IMR-90 (cell line): ENCODE data around the gene ADCK1. TPM values are rescaled to one million over a fixed set of nuclear protein-coding genes. Genes with fewer than 3 reads are reported as not detected.

Source experiments
- ATAC-seq: fragments of 200-7000 bp; cut with Tn5 transposase; 2 replicates; pipeline ENCODE4 v1.9.1; 2020; ENCODE audit warnings: low read depth, mild to moderate bottlenecking, moderate library complexity
- BruUV-seq: library from RNA; stranded (reverse); fragments of 400-500 nt; replicated peaks from 2 replicates; lab custom pipeline; 2021; lab: Mats Ljungman, UMichigan
- CTCF ChIA-PET: fragments of 300-600 bp; formaldehyde crosslinking; extraction: SDS; loops from one replicate; lab custom pipeline; 2021; ENCODE audit warnings: antibody characterized with exemption; lab: Yijun Ruan, JAX
- POLR2A ChIA-PET: fragments of 300-600 bp; sonication (Branson Sonifier 250); formaldehyde crosslinking; loops from one replicate; lab custom pipeline; 2022; ENCODE audit warnings: antibody characterized with exemption; ENCODE audit not compliant: unreplicated experiment; lab: Charles Lee
- DNase-seq: peaks from one replicate; pipeline ENCODE4 v3.0.0; 2013
- H2AFZ ChIP-seq: replicated peaks from 2 replicates; pipeline ENCODE3; 2013; ENCODE audit warnings: low read length, mild to moderate bottlenecking; ENCODE audit not compliant: poor library complexity
- H2AK5ac ChIP-seq: 2 replicates; pipeline ENCODE4 v1.6.1; 2013; ENCODE audit warnings: low read depth, low read length, inconsistent platforms
- H2AK9ac ChIP-seq: replicated peaks from 2 replicates; pipeline ENCODE3; 2013; ENCODE audit warnings: mild to moderate bottlenecking, low read depth, low read length, moderate library complexity; ENCODE audit not compliant: poor library complexity
- H2BK120ac ChIP-seq: 2 replicates; pipeline ENCODE4 v1.6.1; 2013; ENCODE audit warnings: low read depth, low read length, inconsistent platforms
- H2BK15ac ChIP-seq: 3 replicates; pipeline ENCODE4 v1.6.1; 2013; ENCODE audit warnings: low read depth, low read length, inconsistent platforms
- H2BK20ac ChIP-seq: 2 replicates; pipeline ENCODE4 v1.6.1; 2013; ENCODE audit warnings: low read depth, mild to moderate bottlenecking, inconsistent platforms, low read length, moderate library complexity
- H2BK5ac ChIP-seq: 2 replicates; pipeline ENCODE4 v1.6.1; 2013; ENCODE audit warnings: mild to moderate bottlenecking, low read depth, low read length, inconsistent platforms; ENCODE audit not compliant: poor library complexity, severe bottlenecking
- H3K14ac ChIP-seq: replicated peaks from 2 replicates; pipeline ENCODE4 v1.6.1; 2013; ENCODE audit warnings: low read depth, low read length, inconsistent platforms
- H3K18ac ChIP-seq: 2 replicates; pipeline ENCODE4 v1.6.1; 2013; ENCODE audit warnings: low read depth, low read length, control low read depth
- H3K23ac ChIP-seq: 2 replicates; pipeline ENCODE4 v1.6.1; 2013; ENCODE audit warnings: low read depth, low read length, inconsistent platforms
- H3K27ac ChIP-seq: 2 replicates; pipeline ENCODE4 v1.5.1; 2013; ENCODE audit warnings: mild to moderate bottlenecking, control low read depth, low read length; ENCODE audit not compliant: insufficient read depth
- H3K27me3 ChIP-seq: 2 replicates; pipeline ENCODE4 v1.6.1; 2013; ENCODE audit warnings: low read length; ENCODE audit not compliant: control insufficient read depth, insufficient read depth
- H3K36me3 ChIP-seq: 2 replicates; pipeline ENCODE4 v1.6.1; 2013; ENCODE audit warnings: low read length, mixed read lengths; ENCODE audit not compliant: control insufficient read depth, insufficient read depth
- H3K4ac ChIP-seq: 2 replicates; pipeline ENCODE4 v1.6.1; 2013; ENCODE audit warnings: low read depth, low read length, inconsistent platforms
- H3K4me1 ChIP-seq: 2 replicates; pipeline ENCODE4 v1.6.1; 2013; ENCODE audit warnings: low read length, mixed read lengths; ENCODE audit not compliant: control insufficient read depth, insufficient read depth
- H3K4me2 ChIP-seq: 2 replicates; pipeline ENCODE4 v1.6.1; 2013; ENCODE audit warnings: low read depth, mild to moderate bottlenecking, control low read depth, low read length, moderate library complexity
- H3K4me3 ChIP-seq: 2 replicates; pipeline ENCODE4 v1.5.1; 2013; ENCODE audit warnings: low read depth, mild to moderate bottlenecking, control low read depth, low read length, moderate library complexity; ENCODE audit not compliant: insufficient read depth
- H3K56ac ChIP-seq: 2 replicates; pipeline ENCODE4 v1.6.1; 2013; ENCODE audit warnings: low read length, inconsistent platforms; ENCODE audit not compliant: insufficient read depth; ENCODE audit errors: extremely low read depth
- H3K79me1 ChIP-seq, 2 experiments: 2 replicates each; pipeline ENCODE4 v1.6.1; 2013; ENCODE audit warnings: low read length in 2 of 2, inconsistent platforms in 1 of 2, low read depth in 1 of 2
- H3K9ac ChIP-seq: 2 replicates; pipeline ENCODE4 v1.6.1; 2013; ENCODE audit warnings: low read depth, low read length, control low read depth
- H3K9me1 ChIP-seq: 2 replicates; pipeline ENCODE4 v1.6.1; 2013; ENCODE audit warnings: low read length, inconsistent platforms; ENCODE audit not compliant: insufficient read depth
- H3K9me3 ChIP-seq: 2 replicates; pipeline ENCODE4 v1.6.1; 2013; ENCODE audit warnings: low read length; ENCODE audit not compliant: control insufficient read depth, insufficient read depth
- H4K20me1 ChIP-seq: 2 replicates; pipeline ENCODE4 v1.6.1; 2013; ENCODE audit warnings: low read length, inconsistent platforms; ENCODE audit not compliant: insufficient read depth
- H4K5ac ChIP-seq: 2 replicates; pipeline ENCODE4 v1.6.1; 2013; ENCODE audit warnings: mild to moderate bottlenecking, low read depth, low read length, control low read depth
- H4K8ac ChIP-seq, 2 experiments: 2 replicates each; pipeline ENCODE4 v1.6.1; 2013; ENCODE audit warnings: low read depth in 2 of 2, low read length in 2 of 2, control low read depth in 1 of 2, inconsistent platforms in 1 of 2
- H4K91ac ChIP-seq: 2 replicates; pipeline ENCODE4 v1.6.1; 2013; ENCODE audit warnings: low read depth, low read length, inconsistent platforms; ENCODE audit not compliant: insufficient read depth
- BHLHE40 ChIP-seq: fragments of 150-350 bp; IDR thresholded peaks from 2 replicates; pipeline ENCODE4 v1.6.1; 2016; ENCODE audit warnings: mild to moderate bottlenecking, low read depth, low read length
- CEBPB ChIP-seq: IDR thresholded peaks from 2 replicates; pipeline ENCODE4 v1.6.1; 2012; ENCODE audit warnings: low read depth, low read length, improper control_type of control experiment
- CHD1 ChIP-seq: IDR thresholded peaks from 2 replicates; pipeline ENCODE4 v1.6.1; 2012; ENCODE audit warnings: low read depth, low read length, improper control_type of control experiment
- CTCF ChIP-seq: conservative IDR thresholded peaks from 2 replicates; pipeline ENCODE4 v1.5.1; 2012; ENCODE audit warnings: mild to moderate bottlenecking, low read depth, low read length, improper control_type of control experiment
- ELK1 ChIP-seq: fragments of 150-350 bp; IDR thresholded peaks from 2 replicates; pipeline ENCODE4 v1.6.1; 2016; ENCODE audit warnings: low read depth, mild to moderate bottlenecking, low read length, moderate library complexity, borderline replicate concordance
- FOS ChIP-seq: fragments of 150-350 bp; IDR thresholded peaks from 2 replicates; pipeline ENCODE4 v1.6.1; 2016; ENCODE audit warnings: low read depth, low read length
- MAFK ChIP-seq: IDR thresholded peaks from 2 replicates; pipeline ENCODE4 v1.6.1; 2012; ENCODE audit warnings: low read depth, low read length, improper control_type of control experiment
- MAZ ChIP-seq: IDR thresholded peaks from 2 replicates; pipeline ENCODE4 v1.6.1; 2012; ENCODE audit warnings: low read depth, mild to moderate bottlenecking, low read length, improper control_type of control experiment, moderate library complexity, borderline replicate concordance
- MXI1 ChIP-seq: IDR thresholded peaks from 2 replicates; pipeline ENCODE4 v1.6.1; 2012; ENCODE audit warnings: low read depth, mild to moderate bottlenecking, low read length, moderate library complexity, borderline replicate concordance
- NFE2L2 ChIP-seq: fragments of 150-350 bp; IDR thresholded peaks from 2 replicates; pipeline ENCODE4 v1.6.1; 2016; ENCODE audit warnings: low read depth, mild to moderate bottlenecking, low read length
- POLR2A ChIP-seq: IDR thresholded peaks from 2 replicates; pipeline ENCODE4 v1.6.1; 2012; ENCODE audit warnings: mild to moderate bottlenecking, low read depth, low read length
- RAD21 ChIP-seq: IDR thresholded peaks from 2 replicates; pipeline ENCODE4 v1.6.1; 2012; ENCODE audit warnings: low read length, improper control_type of control experiment
- RCOR1 ChIP-seq: IDR thresholded peaks from 2 replicates; pipeline ENCODE4 v1.6.1; 2012; ENCODE audit warnings: mild to moderate bottlenecking, low read length, improper control_type of control experiment; ENCODE audit not compliant: insufficient replicate concordance
- RFX5 ChIP-seq: IDR thresholded peaks from 2 replicates; pipeline ENCODE4 v1.8.0; 2012; ENCODE audit warnings: low read depth, mild to moderate bottlenecking, low read length, moderate library complexity
- SMC3 ChIP-seq: fragments of 150-350 bp; IDR thresholded peaks from 2 replicates; pipeline ENCODE4 v1.6.1; 2016; ENCODE audit warnings: low read depth, mild to moderate bottlenecking, antibody characterized with exemption, low read length, moderate library complexity
- USF2 ChIP-seq: fragments of 150-350 bp; IDR thresholded peaks from 2 replicates; pipeline ENCODE4 v1.6.1; 2017; ENCODE audit warnings: mild to moderate bottlenecking, antibody characterized with exemption, low read length, low read depth
- WGBS, 2 experiments: methylation state at CpG; one replicate each; pipeline versions ENCODE4 v1.1.5 to v1.1.7; 2013; ENCODE audit warnings: missing lambda C conversion rate in 2 of 2; ENCODE audit not compliant: insufficient read length in 1 of 2; ENCODE audit errors: extremely low coverage in 2 of 2; 5-methylcytosine and 5-hydroxymethylcytosine counted together
- dilution Hi-C: fragments of 300-500 bp; cut with HindIII; formaldehyde crosslinking; loops from one replicate; pipeline ENCODE4 v1.14.3; 2018; ENCODE audit warnings: low sequenced_read_pairs; ENCODE audit not compliant: unreplicated experiment
- in situ Hi-C: fragments of 300-500 bp; cut with MboI; formaldehyde crosslinking; loops from 3 replicates; pipeline ENCODE4 v1.14.3; 2019; ENCODE audit warnings: low sequenced_read_pairs, inconsistent platforms, mixed read lengths
- intact Hi-C: fragments of 100-400 bp; cut with micrococcal nuclease; formaldehyde crosslinking; loops from 2 replicates; pipeline ENCODE4 v1.10.0; 2022
- polyA plus RNA-seq, 3 experiments: library from polyadenylated mRNA; depleted of rRNA; stranded (reverse); fragments of >200 nt; gene quantifications; 2 replicates each; pipeline ENCODE4 v1.2.3, GENCODE V29; 2012; ENCODE audit warnings: low replicate concordance in 1 of 3
- total RNA-seq: library from RNA; depleted of rRNA; stranded (reverse); fragments of >200 nt; gene quantifications from 2 replicates; pipeline ENCODE4 v1.2.3, GENCODE V29; 2012

The ADCK1 gene
- total and polyA plus RNA-seq, 2 of the 4 experiments (the other 2 are of a cell fraction) = 1.6 to 4.6 TPM

GRCh38 chr14:77763316-77763715 is 36.6 kb upstream of the ADCK1 start:
- H2BK15ac ChIP-seq = no peak overlapping the region
- no peak overlapping the region for H3K23ac ChIP-seq
- H3K4me1 ChIP-seq = peaks cover 2% of the 10 kb centered on the region; the same call in 1 of the 2 replicates
- dilution Hi-C loops (no loop called here), in situ Hi-C loops (no loop called here), intact Hi-C loops (loop anchor here (5.0 kb wide), 1 partner anchor 804 kb away; no protein-coding TSS in a partner anchor)
- no peak overlapping the region for H2AFZ ChIP-seq
- no peak overlapping the region for H3K18ac ChIP-seq
- H2BK120ac ChIP-seq = no peak overlapping the region
- ChIA-PET CTCF (no interaction called here), POLR2A (no interaction called here)
- H3K9me3 ChIP-seq = no peaks in the 10 kb centered on the region
- no peaks in the 10 kb centered on the region for H3K27me3 ChIP-seq
- BruUV-seq = no TSS peak
- peaks cover 7% of the 10 kb centered on the region; the same call in 1 of the 2 replicates for H3K9me1 ChIP-seq
- H3K14ac ChIP-seq = no peak overlapping the region
- no peak overlapping the region for H2BK5ac ChIP-seq
- no peak overlapping the region for H3K4me3 ChIP-seq
- H3K4ac ChIP-seq = no peak overlapping the region
- peaks cover 1% of the 10 kb centered on the region; the same call in 1 of the 2 replicates for H3K36me3 ChIP-seq
- no peak overlapping the region for H2BK20ac ChIP-seq
- H4K20me1 ChIP-seq = peaks cover 12% of the 10 kb centered on the region
- peaks cover 11 to 23% of the 10 kb centered on the region in 2 experiments for H3K79me1 ChIP-seq
- WGBS, 2 experiments = no CpG with 5 or more reads among the region's 1 CpG
- H4K91ac ChIP-seq = no peak overlapping the region
- H3K27ac ChIP-seq = no peak overlapping the region
- no peak overlapping the region for H4K5ac ChIP-seq
- DNase-seq = no peak
- no peak overlapping the region for H3K9ac ChIP-seq
- no peak overlapping the region for H2AK9ac ChIP-seq
- H3K56ac ChIP-seq = no peak overlapping the region
- H2AK5ac ChIP-seq = no peak overlapping the region
- no peak overlapping the region for H3K4me2 ChIP-seq
- ATAC-seq = no peak
- H4K8ac ChIP-seq = no peak overlapping the region
- TF ChIP-seq RAD21 (no peak), ELK1 (no peak), MXI1 (no peak), SMC3 (no peak), CTCF (no peak), FOS (no peak), USF2 (no peak), BHLHE40 (no peak), NFE2L2 (no peak), RFX5 (no peak), MAZ (no peak), POLR2A (no peak), CHD1 (no peak), RCOR1 (no peak), CEBPB (no peak), MAFK (no peak)
